Caco-2 (cell line): ENCODE measurements around the gene GPC6. TPM values are rescaled to one million over a fixed set of nuclear protein-coding genes. Genes with fewer than 3 reads are reported as not detected.

Source experiments
- BruUV-seq: library from RNA; stranded (reverse); fragments of 400-500 nt; replicated peaks from 2 replicates; lab custom pipeline; 2021; lab: Mats Ljungman, UMichigan
- CTCF ChIA-PET: fragments of 300-600 bp; sonication (Branson Sonifier 250); formaldehyde crosslinking; loops from one replicate; lab custom pipeline; 2022; ENCODE audit warnings: antibody characterized with exemption; lab: Charles Lee
- POLR2A ChIA-PET: fragments of 300-600 bp; sonication (Branson Sonifier 250); formaldehyde crosslinking; loops from one replicate; lab custom pipeline; 2022; ENCODE audit warnings: antibody characterized with exemption; lab: Charles Lee
- DNase-seq, 2 experiments: peaks; one replicate each; pipeline versions ENCODE4 v3.0.0 to v3.0.0-alpha.2; 2020 to 2022
- H3K27me3 ChIP-seq: replicated peaks from 2 replicates; pipeline ENCODE4 v1.6.0; 2011; ENCODE audit warnings: low read length; ENCODE audit not compliant: control insufficient read depth, insufficient read depth
- H3K36me3 ChIP-seq: 2 replicates; pipeline ENCODE4 v1.5.1; 2011; ENCODE audit warnings: low read length; ENCODE audit not compliant: control insufficient read depth, insufficient read depth
- H3K4me1 ChIP-seq: fragments of 250-450 bp; sonication (Bioruptor Pico); 2 replicates; pipeline ENCODE4 v1.5.1; 2020; ENCODE audit warnings: mild to moderate bottlenecking
- H3K4me3 ChIP-seq: 2 replicates; pipeline ENCODE4 v1.5.1; 2011; ENCODE audit warnings: low read depth, mild to moderate bottlenecking, control low read depth, low read length
- H3K9me3 ChIP-seq: fragments of 250-450 bp; sonication (Bioruptor Pico); 2 replicates; pipeline ENCODE4 v1.5.1; 2020; ENCODE audit warnings: mild to moderate bottlenecking, moderate library complexity
- H3K27ac Mint-ChIP-seq: one replicate; pipeline ENCODE4 v1.8.0; 2022; ENCODE audit warnings: mixed read lengths; ENCODE audit not compliant: unreplicated experiment
- H3K27me3 Mint-ChIP-seq: one replicate; pipeline ENCODE4 v1.8.0; 2022; ENCODE audit warnings: mixed read lengths; ENCODE audit not compliant: insufficient read depth, unreplicated experiment
- H3K36me3 Mint-ChIP-seq: one replicate; pipeline ENCODE4 v1.8.0; 2022; ENCODE audit warnings: mild to moderate bottlenecking, mixed read lengths; ENCODE audit not compliant: insufficient read depth, unreplicated experiment
- H3K4me1 Mint-ChIP-seq: one replicate; pipeline ENCODE4 v1.8.0; 2022; ENCODE audit warnings: low read depth, mixed read lengths; ENCODE audit not compliant: unreplicated experiment
- H3K4me3 Mint-ChIP-seq: one replicate; pipeline ENCODE4 v1.8.0; 2022; ENCODE audit warnings: mild to moderate bottlenecking, moderate library complexity, mixed read lengths; ENCODE audit not compliant: unreplicated experiment
- H3K9me3 Mint-ChIP-seq: one replicate; pipeline ENCODE4 v1.8.0; 2022; ENCODE audit warnings: mixed read lengths; ENCODE audit not compliant: unreplicated experiment
- intact Hi-C: fragments of 100-400 bp; cut with micrococcal nuclease; formaldehyde crosslinking; loops from one replicate; pipeline ENCODE4 v1.10.0; 2022; ENCODE audit not compliant: unreplicated experiment
- total RNA-seq: library from RNA; stranded (reverse); gene quantifications from 2 replicates; pipeline ENCODE4 v1.2.3, GENCODE V29; 2022
- TF ChIP-seq, protein P1 (sequence below), 2 experiments: fragments of 200-600 bp in 1 of 2; IDR thresholded peaks; 1 replicate in 1 of 2; 2 replicates in 1 of 2; pipeline versions ENCODE4 v1.5.1 to v1.8.0; 2011 to 2022; ENCODE audit warnings: antibody characterized with exemption in 1 of 2, control low read depth in 1 of 2, inconsistent platforms in 1 of 2, low read depth in 1 of 2, low read length in 1 of 2, mild to moderate bottlenecking in 1 of 2, moderate library complexity in 1 of 2; ENCODE audit not compliant: insufficient read depth in 1 of 2, severe bottlenecking in 1 of 2, unreplicated experiment in 1 of 2

The GPC6 gene
- total RNA-seq, 1 experiment from 2014 or later, result 0.16 TPM

GRCh38 chr13:93797463-93797862 is 570.9 kb downstream of the GPC6 start:
- no peaks in the 10 kb centered on the region for H3K9me3 Mint-ChIP-seq
- no peaks in the 10 kb centered on the region for H3K27me3 Mint-ChIP-seq
- DNase-seq, result no peak
- H3K36me3 Mint-ChIP-seq, result no peaks in the 10 kb centered on the region
- Histone ChIP-seq H3K4me1 (no peaks in the 10 kb centered on the region), H3K27me3 (no peaks in the 10 kb centered on the region; the same call in 1 of the 2 replicates), H3K36me3 (no peaks in the 10 kb centered on the region), H3K9me3 (no peaks in the 10 kb centered on the region), H3K4me3 (no peak overlapping the region)
- H3K4me3 Mint-ChIP-seq, result no peak overlapping the region
- TF ChIP-seq, protein P1, sequence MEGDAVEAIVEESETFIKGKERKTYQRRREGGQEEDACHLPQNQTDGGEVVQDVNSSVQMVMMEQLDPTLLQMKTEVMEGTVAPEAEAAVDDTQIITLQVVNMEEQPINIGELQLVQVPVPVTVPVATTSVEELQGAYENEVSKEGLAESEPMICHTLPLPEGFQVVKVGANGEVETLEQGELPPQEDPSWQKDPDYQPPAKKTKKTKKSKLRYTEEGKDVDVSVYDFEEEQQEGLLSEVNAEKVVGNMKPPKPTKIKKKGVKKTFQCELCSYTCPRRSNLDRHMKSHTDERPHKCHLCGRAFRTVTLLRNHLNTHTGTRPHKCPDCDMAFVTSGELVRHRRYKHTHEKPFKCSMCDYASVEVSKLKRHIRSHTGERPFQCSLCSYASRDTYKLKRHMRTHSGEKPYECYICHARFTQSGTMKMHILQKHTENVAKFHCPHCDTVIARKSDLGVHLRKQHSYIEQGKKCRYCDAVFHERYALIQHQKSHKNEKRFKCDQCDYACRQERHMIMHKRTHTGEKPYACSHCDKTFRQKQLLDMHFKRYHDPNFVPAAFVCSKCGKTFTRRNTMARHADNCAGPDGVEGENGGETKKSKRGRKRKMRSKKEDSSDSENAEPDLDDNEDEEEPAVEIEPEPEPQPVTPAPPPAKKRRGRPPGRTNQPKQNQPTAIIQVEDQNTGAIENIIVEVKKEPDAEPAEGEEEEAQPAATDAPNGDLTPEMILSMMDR (IDR thresholded peaks at IDR 0.05; ENCODE audit: insufficient read depth in 1 of 2, low read depth in 1 of 2, low read length in 1 of 2, severe bottlenecking in 1 of 2, unreplicated experiment in 1 of 2), result no peak
- H3K27ac Mint-ChIP-seq, result no peak overlapping the region
- POLR2A ChIA-PET, result no interaction called here
- intact Hi-C loops, result no loop called here
- CTCF ChIA-PET, result no interaction called here
- no TSS peak for BruUV-seq
- H3K4me1 Mint-ChIP-seq, result no peaks in the 10 kb centered on the region

DNA sequence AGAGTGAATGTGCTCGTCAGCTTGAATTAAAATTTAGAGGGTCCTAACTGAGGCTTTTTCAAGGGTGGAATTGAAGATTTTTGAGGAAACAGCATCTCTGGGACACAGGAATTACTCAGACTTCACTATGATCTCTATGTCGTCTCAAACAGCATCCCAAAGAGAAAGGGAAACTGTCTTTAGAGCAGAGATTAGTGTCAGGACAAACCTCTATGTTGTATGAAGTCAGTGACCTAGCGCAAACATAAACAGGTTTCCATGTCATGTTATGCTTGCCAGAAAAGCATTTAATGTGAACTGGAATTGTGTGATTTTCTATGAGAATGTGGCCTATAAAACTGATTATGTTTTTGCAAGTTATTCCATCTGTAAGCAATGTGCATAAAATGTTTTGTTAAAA is 573.7 kb downstream of the GPC6 start:
- Mint-ChIP-seq H3K36me3 (no peaks in the 10 kb centered on the region), H3K4me1 (no peaks in the 10 kb centered on the region), H3K4me3 (no peak overlapping the region), H3K27me3 (no peaks in the 10 kb centered on the region), H3K27ac (no peak overlapping the region), H3K9me3 (no peaks in the 10 kb centered on the region)
- H3K27me3 ChIP-seq, result no peaks in the 10 kb centered on the region; the same call in 1 of the 2 replicates
- POLR2A ChIA-PET, result no interaction called here
- no peak overlapping the region for H3K4me3 ChIP-seq
- no TSS peak for BruUV-seq
- CTCF ChIA-PET, result no interaction called here
- H3K36me3 ChIP-seq, result no peaks in the 10 kb centered on the region
- TF ChIP-seq, protein P1 (IDR thresholded peaks at IDR 0.05; ENCODE audit: insufficient read depth in 1 of 2, low read depth in 1 of 2, low read length in 1 of 2, severe bottlenecking in 1 of 2, unreplicated experiment in 1 of 2), result no peak
- no peaks in the 10 kb centered on the region for H3K9me3 ChIP-seq
- intact Hi-C loops, result no loop called here
- no peak for DNase-seq
- H3K4me1 ChIP-seq, result no peaks in the 10 kb centered on the region

GRCh38 chr13:93805736-93806135 is 579.1 kb downstream of the GPC6 start:
- ChIA-PET CTCF (no interaction called here), POLR2A (no interaction called here)
- Mint-ChIP-seq H3K4me3 (no peak overlapping the region), H3K9me3 (no peaks in the 10 kb centered on the region), H3K4me1 (no peaks in the 10 kb centered on the region), H3K27me3 (peaks cover 2% of the 10 kb centered on the region), H3K36me3 (no peaks in the 10 kb centered on the region), H3K27ac (no peak overlapping the region)
- TF ChIP-seq, protein P1 (IDR thresholded peaks at IDR 0.05; ENCODE audit: insufficient read depth in 1 of 2, low read depth in 1 of 2, low read length in 1 of 2, severe bottlenecking in 1 of 2, unreplicated experiment in 1 of 2), result no peak
- no TSS peak for BruUV-seq
- Histone ChIP-seq H3K4me1 (no peaks in the 10 kb centered on the region), H3K4me3 (no peak overlapping the region), H3K9me3 (no peaks in the 10 kb centered on the region), H3K36me3 (no peaks in the 10 kb centered on the region), H3K27me3 (no peaks in the 10 kb centered on the region)
- DNase-seq, result no peak
- intact Hi-C loops, result no loop called here
